B cell (primary cell): ENCODE measurements around the gene CS. TPM values are rescaled to one million over a fixed set of nuclear protein-coding genes. Genes with fewer than 3 reads are reported as not detected.
A peak's percentile ranks its signal among the peaks of the same experiment; 100 is the strongest.

Source experiments
- ATAC-seq: fragments of 200-7000 bp; cut with Tn5 transposase; one replicate; pipeline ENCODE4 v1.10.0; 2021; ENCODE audit warnings: low read depth, mild to moderate bottlenecking, moderate number of reproducible peaks, moderate library complexity
- CTCF ChIA-PET: fragments of 350-600 bp; sonication (Branson Sonifier 250); formaldehyde crosslinking; loops from one replicate; lab custom pipeline; 2021; ENCODE audit warnings: antibody characterized with exemption, inconsistent platforms; lab: Charles Lee
- POLR2A ChIA-PET: fragments of 350-600 bp; sonication (Branson Sonifier 250); formaldehyde crosslinking; loops from one replicate; lab custom pipeline; 2021; ENCODE audit warnings: antibody characterized with exemption; lab: Charles Lee
- DNase-seq: peaks from one replicate; pipeline ENCODE4 v3.0.0; 2013
- H2AFZ ChIP-seq: 2 replicates; pipeline ENCODE4 v1.6.1; 2012; ENCODE audit warnings: mild to moderate bottlenecking, low read depth, low read length; ENCODE audit not compliant: insufficient read depth, poor library complexity, severe bottlenecking
- H3K27ac ChIP-seq, 2 donors: 1 replicate in 1 of 2; 2 replicates in 1 of 2; pipeline ENCODE4 v1.5.1; 2012 to 2013; ENCODE audit warnings: low read length in 2 of 2, mild to moderate bottlenecking in 2 of 2, moderate library complexity in 1 of 2
- H3K27me3 ChIP-seq, 4 experiments: fragments of 200-600 bp in 1 of 4; sonication (generic) in 1 of 4; replicated peaks in 1 of 4; 1 replicate in 2 of 4; 2 replicates in 2 of 4; pipeline versions ENCODE4 v1.6.1 to v1.7.0; 2013 to 2016; ENCODE audit warnings: low read length in 3 of 4, mild to moderate bottlenecking in 2 of 4, mixed read lengths in 1 of 4, moderate library complexity in 1 of 4; ENCODE audit not compliant: insufficient read depth in 4 of 4, control insufficient read depth in 3 of 4; ENCODE audit errors: control extremely low read depth in 1 of 4
- H3K36me3 ChIP-seq, 2 experiments: replicated peaks in 1 of 2; 1 replicate in 1 of 2; 2 replicates in 1 of 2; pipeline versions ENCODE4 v1.6.1 to v1.7.1; 2013; ENCODE audit warnings: low read length in 1 of 2; ENCODE audit not compliant: insufficient read depth in 2 of 2, control insufficient read depth in 1 of 2; ENCODE audit errors: control extremely low read depth in 1 of 2, extremely low read depth in 1 of 2
- H3K4me1 ChIP-seq, 2 donors: fragments of 200-600 bp in 1 of 2; sonication (generic) in 1 of 2; 1 replicate in 1 of 2; 2 replicates in 1 of 2; pipeline versions ENCODE4 v1.5.1 to v1.6.1; 2013 to 2017; ENCODE audit warnings: low read length in 2 of 2; ENCODE audit not compliant: control insufficient read depth in 2 of 2, insufficient read depth in 2 of 2
- H3K4me2 ChIP-seq: replicated peaks from 2 replicates; pipeline ENCODE3; 2012; ENCODE audit warnings: mild to moderate bottlenecking, low read depth, low read length; ENCODE audit not compliant: poor library complexity, severe bottlenecking
- H3K4me3 ChIP-seq, 5 experiments: fragments of 200-600 bp in 1 of 5; sonication (generic) in 1 of 5; 1 replicate in 3 of 5; 2 replicates in 2 of 5; pipeline versions ENCODE4 v1.5.1 to v1.7.0; 2011 to 2016; ENCODE audit warnings: low read length in 4 of 5, mild to moderate bottlenecking in 4 of 5, low read depth in 2 of 5, control low read depth in 1 of 5, moderate library complexity in 1 of 5; ENCODE audit not compliant: insufficient read depth in 1 of 5; ENCODE audit errors: control extremely low read depth in 1 of 5, extremely low read depth in 1 of 5
- H3K79me2 ChIP-seq: fragments of 200-600 bp; sonication (generic); one replicate; pipeline ENCODE4 v1.6.0; 2016; ENCODE audit warnings: low read length; ENCODE audit not compliant: control insufficient read depth, insufficient read depth
- H3K9ac ChIP-seq: fragments of 200-600 bp; sonication (generic); 2 replicates; pipeline ENCODE4 v1.6.1; 2017; ENCODE audit warnings: mild to moderate bottlenecking, low read length, moderate library complexity
- H3K9me3 ChIP-seq, 3 donors: one replicate each; pipeline versions ENCODE4 v1.6.1 to v1.7.1; 2013; ENCODE audit warnings: low read length in 2 of 3; ENCODE audit not compliant: control insufficient read depth in 2 of 3, insufficient read depth in 1 of 3; ENCODE audit errors: control extremely low read depth in 1 of 3
- H4K20me1 ChIP-seq: 2 replicates; pipeline ENCODE4 v1.6.0; 2012; ENCODE audit warnings: mild to moderate bottlenecking, low read length; ENCODE audit not compliant: insufficient read depth, control insufficient read depth, poor library complexity, severe bottlenecking
- H3K27ac Mint-ChIP-seq: one replicate; pipeline ENCODE4 v1.8.0; 2021; ENCODE audit warnings: mixed read lengths
- H3K27me3 Mint-ChIP-seq: one replicate; pipeline ENCODE4 v1.8.0; 2021; ENCODE audit warnings: mixed read lengths
- H3K4me1 Mint-ChIP-seq: one replicate; pipeline ENCODE4 v1.8.0; 2021; ENCODE audit warnings: mixed read lengths
- H3K4me3 Mint-ChIP-seq: one replicate; pipeline ENCODE4 v1.8.0; 2021; ENCODE audit warnings: mixed read lengths
- H3K9me3 Mint-ChIP-seq: one replicate; pipeline ENCODE4 v1.8.0; 2022; ENCODE audit warnings: mixed read lengths; ENCODE audit not compliant: insufficient read depth
- EZH2 ChIP-seq: IDR thresholded peaks from 2 replicates; pipeline ENCODE4 v1.6.1; 2012; ENCODE audit warnings: borderline replicate concordance, low read depth, mild to moderate bottlenecking, moderate library complexity, low read length; ENCODE audit not compliant: insufficient read depth, poor library complexity, severe bottlenecking
- WGBS: methylation state at CpG from one replicate; pipeline ENCODE4 v1.1.5; 2013; ENCODE audit warnings: missing lambda C conversion rate; ENCODE audit not compliant: insufficient coverage; 5-methylcytosine and 5-hydroxymethylcytosine counted together
- intact Hi-C: fragments of 100-400 bp; cut with micrococcal nuclease; formaldehyde crosslinking; loops from one replicate; pipeline ENCODE4 v1.10.0; 2022
- polyA plus RNA-seq: library from polyadenylated mRNA; depleted of rRNA; stranded (reverse); fragments of >200 nt; gene quantifications from 2 replicates; pipeline ENCODE4 v1.2.3, GENCODE V29; 2012
- total RNA-seq, 2 donors: library from RNA; stranded (reverse); fragments of 120-200 nt in 1 of 2; gene quantifications; 1 replicate in 1 of 2; 2 replicates in 1 of 2; pipeline versions ENCODE4 v1.2.3 to v1.2.4, GENCODE V29; 2013 to 2022
- TF ChIP-seq, protein P1 (sequence below): fragments of 200-600 bp; IDR thresholded peaks from one replicate; pipeline ENCODE4 v1.8.0; 2022; ENCODE audit warnings: antibody characterized with exemption, mild to moderate bottlenecking

Gene CS
- total and polyA plus RNA-seq, 2 donors (not counting 1 experiment from before 2014, with no cell fraction given), result 114 to 154 TPM

- Mint-ChIP-seq H3K4me1 (peaks cover 43% of the 10 kb centered on the region), H3K27ac (peak overlapping the region; percentile 87), H3K9me3 (no peaks in the 10 kb centered on the region), H3K4me3 (peak overlapping the region; percentile 100), H3K27me3 (no peaks in the 10 kb centered on the region)
- H3K36me3 ChIP-seq, result peaks cover 0 to 2% of the 10 kb centered on the region in 2 experiments
- peaks cover 8% of the 10 kb centered on the region for H4K20me1 ChIP-seq
- H3K27me3 ChIP-seq, result no peaks in the 10 kb centered on the region
- DNase-seq (no peak), ATAC-seq (no peak)
- peak overlapping the region; percentile 53 to 79 for H3K27ac ChIP-seq
- WGBS, result 88% methylated on average over 5 of the region's 11 CpGs
- peak overlapping the region; percentile 68 for H3K9ac ChIP-seq
- H2AFZ ChIP-seq, result peak overlapping the region; percentile 90
- intact Hi-C loops, result loop anchor here (1.0 kb wide), 8 partner anchors 19 to 239 kb away; partner anchors contain the start of genes ANKRD52, COQ10A and CS
- H3K4me3 ChIP-seq, result peak overlapping the region in 3 of 5 experiments; percentile 60 to 70 (median 62)
- peak overlapping the region; percentile 82 for H3K4me2 ChIP-seq
- CTCF ChIA-PET, result interaction anchor here (1.8 to 4.1 kb wide), 2 partner anchors 18 to 35 kb away, joined by 5 to 30 read pairs; partner anchors contain the start of gene SMARCC2
- no peaks in the 10 kb centered on the region for H3K9me3 ChIP-seq
- peaks cover 27% of the 10 kb centered on the region for H3K79me2 ChIP-seq
- TF ChIP-seq, protein P1, sequence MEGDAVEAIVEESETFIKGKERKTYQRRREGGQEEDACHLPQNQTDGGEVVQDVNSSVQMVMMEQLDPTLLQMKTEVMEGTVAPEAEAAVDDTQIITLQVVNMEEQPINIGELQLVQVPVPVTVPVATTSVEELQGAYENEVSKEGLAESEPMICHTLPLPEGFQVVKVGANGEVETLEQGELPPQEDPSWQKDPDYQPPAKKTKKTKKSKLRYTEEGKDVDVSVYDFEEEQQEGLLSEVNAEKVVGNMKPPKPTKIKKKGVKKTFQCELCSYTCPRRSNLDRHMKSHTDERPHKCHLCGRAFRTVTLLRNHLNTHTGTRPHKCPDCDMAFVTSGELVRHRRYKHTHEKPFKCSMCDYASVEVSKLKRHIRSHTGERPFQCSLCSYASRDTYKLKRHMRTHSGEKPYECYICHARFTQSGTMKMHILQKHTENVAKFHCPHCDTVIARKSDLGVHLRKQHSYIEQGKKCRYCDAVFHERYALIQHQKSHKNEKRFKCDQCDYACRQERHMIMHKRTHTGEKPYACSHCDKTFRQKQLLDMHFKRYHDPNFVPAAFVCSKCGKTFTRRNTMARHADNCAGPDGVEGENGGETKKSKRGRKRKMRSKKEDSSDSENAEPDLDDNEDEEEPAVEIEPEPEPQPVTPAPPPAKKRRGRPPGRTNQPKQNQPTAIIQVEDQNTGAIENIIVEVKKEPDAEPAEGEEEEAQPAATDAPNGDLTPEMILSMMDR, result no peak
- no peak for TF ChIP-seq EZH2
- POLR2A ChIA-PET, result no interaction called here
- H3K4me1 ChIP-seq, result peaks cover 22 to 40% of the 10 kb centered on the region in 2 donors
Measured at GRCh38 chr12:56224954-56225353, 75.2 kb downstream of the CS start.

DNA sequence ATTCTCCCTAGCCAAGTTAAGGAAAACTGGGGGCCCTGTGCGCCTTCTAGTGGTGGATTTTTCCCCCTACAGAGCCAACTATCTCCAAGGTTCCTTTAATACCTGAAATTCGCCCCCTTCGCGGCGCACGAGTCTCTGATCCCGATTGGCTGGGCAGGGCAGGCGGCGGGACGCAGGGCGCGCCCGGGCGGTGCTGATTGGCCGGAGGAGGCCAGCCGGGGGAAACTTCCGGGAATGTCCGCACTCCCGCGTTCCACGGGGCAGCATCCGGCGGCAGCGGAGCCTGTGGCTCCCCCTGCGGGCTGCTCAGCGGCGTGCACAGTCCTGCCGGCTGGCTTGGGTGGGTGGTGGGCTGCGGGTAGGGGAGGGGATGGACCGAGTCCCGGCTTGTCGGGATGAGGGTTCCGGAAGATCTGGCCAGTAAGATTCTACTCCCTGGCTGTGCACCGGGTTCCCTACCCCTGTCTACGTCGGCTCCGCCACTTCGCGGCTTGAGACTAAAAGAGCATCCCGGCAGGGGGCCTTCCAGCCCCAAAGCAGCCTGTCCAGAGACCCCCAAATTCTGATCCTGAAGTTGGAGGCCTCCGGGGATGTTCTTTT, 75.9 kb downstream of the CS start, which contains the start of gene NABP2:
TSS of gene NABP2 (plus strand) at position 241 of the 600 bp plus-strand sequence. CDS start 515 bp downstream, outside the sequence.
- peaks cover 8% of the 10 kb centered on the region for H4K20me1 ChIP-seq
- no peaks in the 10 kb centered on the region for H3K27me3 ChIP-seq
- Mint-ChIP-seq H3K9me3 (no peaks in the 10 kb centered on the region), H3K27me3 (no peaks in the 10 kb centered on the region), H3K4me1 (peaks cover 47% of the 10 kb centered on the region), H3K4me3 (peak within 1 kb of the TSS; percentile 100), H3K27ac (peak within 1 kb of the TSS; percentile 87)
- peaks cover 0 to 1% of the 10 kb centered on the region in 2 experiments for H3K36me3 ChIP-seq
- intact Hi-C loops, result loop anchor here (1.0 kb wide), 8 partner anchors 18 to 240 kb away; partner anchors contain the start of genes ANKRD52, COQ10A and CS
- 1% methylated on average over 37 of the region's 41 CpGs for WGBS
- H3K27ac ChIP-seq, result peak within 1 kb of the TSS; percentile 53 to 79
- H3K79me2 ChIP-seq, result peaks cover 35% of the 10 kb centered on the region
- peak within 1 kb of the TSS; percentile 41 to 71 (median 62) for H3K4me3 ChIP-seq
- ChIA-PET POLR2A (no interaction called here), CTCF (interaction anchor here (3.9 to 4.6 kb wide), 4 partner anchors 18 to 105 kb away, joined by 27 to 126 read pairs (median 51); partner anchors contain the start of genes SMARCC2 and ZC3H10)
- peak within 1 kb of the TSS; percentile 82 for H3K4me2 ChIP-seq
- no peak for TF ChIP-seq EZH2
- TF ChIP-seq, protein P1, result peak; percentile 93
- H3K9me3 ChIP-seq, result no peaks in the 10 kb centered on the region
- ATAC-seq, result peak; percentile 72
- H3K4me1 ChIP-seq, result peaks cover 26 to 48% of the 10 kb centered on the region in 2 donors
- peak; percentile 94 for DNase-seq
- H3K9ac ChIP-seq, result peak within 1 kb of the TSS; percentile 68
- peak within 1 kb of the TSS; percentile 90 for H2AFZ ChIP-seq
